Ascending aorta (tissue), 2 donors: ENCODE measurements around the gene PPP6R3. TPM values are rescaled to one million over a fixed set of nuclear protein-coding genes. Genes with fewer than 3 reads are reported as not detected.

Experiments used
- DNase-seq, 2 donors: peaks; one replicate each; pipeline ENCODE4 v3.0.0-alpha.2; 2019; ENCODE audit warnings: low spot score in 2 of 2
- H3K27ac ChIP-seq, 2 donors: fragments of 200-600 bp; sonication (generic); one replicate each; pipeline ENCODE4 v1.5.1; 2016 to 2017; ENCODE audit warnings: mild to moderate bottlenecking in 1 of 2
- H3K27me3 ChIP-seq: fragments of 200-600 bp; sonication (generic); one replicate; pipeline ENCODE4 v1.5.1; 2017
- H3K36me3 ChIP-seq, 2 donors: fragments of 200-600 bp; sonication (generic); one replicate each; pipeline ENCODE4 v1.5.1; 2016
- H3K4me1 ChIP-seq, 2 donors: fragments of 200-600 bp; sonication (generic); one replicate each; pipeline ENCODE4 v1.5.1; 2016 to 2017; ENCODE audit warnings: mild to moderate bottlenecking in 1 of 2
- H3K4me3 ChIP-seq, 2 donors: fragments of 200-600 bp; sonication (generic); one replicate each; pipeline ENCODE4 v1.5.1; 2016 to 2017; ENCODE audit warnings: mild to moderate bottlenecking in 1 of 2
- H3K9me3 ChIP-seq, 2 donors: fragments of 200-600 bp; sonication (generic); one replicate each; pipeline ENCODE4 v1.5.1; 2016
- intact Hi-C: fragments of 100-400 bp; cut with DNase I; formaldehyde crosslinking; loops from one replicate; pipeline ENCODE4 v1.15.1; 2023
- total RNA-seq: library from RNA; depleted of rRNA; stranded (reverse); fragments of >200 nt; gene quantifications from one replicate; pipeline ENCODE4 v1.1.0, GENCODE V29; 2016
- TF ChIP-seq, protein P1 (sequence below), 3 experiments: fragments of 200-600 bp in 2 of 3; fragments of 450-650 bp in 1 of 3; sonication (generic) in 2 of 3; IDR thresholded peaks; one replicate each; pipeline ENCODE4 v1.5.1; 2016 to 2019; ENCODE audit warnings: antibody characterized with exemption in 3 of 3, mild to moderate bottlenecking in 1 of 3, moderate library complexity in 1 of 3

Gene PPP6R3
- total RNA-seq, 1 donor from 2014 or later = 94.7 TPM

DNA sequence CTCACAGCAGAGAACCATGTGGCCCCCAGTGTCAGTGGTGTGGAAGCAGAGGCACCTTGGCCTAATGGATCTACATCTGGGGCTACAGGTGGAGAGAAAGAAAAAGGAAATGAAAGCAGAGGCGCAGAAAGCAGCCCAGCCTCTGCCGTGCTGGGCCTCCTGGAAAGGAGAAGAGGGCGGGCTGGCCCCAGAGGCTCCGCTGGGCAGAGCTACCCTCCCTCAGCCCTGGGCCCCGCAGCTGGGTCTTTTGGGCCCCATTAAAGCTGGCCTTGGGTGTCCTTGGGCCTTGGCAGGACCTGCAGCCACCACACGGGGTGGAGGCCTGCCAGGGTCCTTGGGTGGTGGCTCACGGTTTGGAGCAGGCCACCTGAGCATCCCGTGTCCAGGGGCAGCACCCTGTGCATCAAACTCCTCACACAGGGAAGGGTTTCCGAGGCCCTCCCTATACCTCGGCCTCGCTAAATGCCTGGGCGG is 192.2 kb downstream of the PPP6R3 start:
- H3K27ac ChIP-seq = no peak overlapping the region
- TF ChIP-seq, protein P1, sequence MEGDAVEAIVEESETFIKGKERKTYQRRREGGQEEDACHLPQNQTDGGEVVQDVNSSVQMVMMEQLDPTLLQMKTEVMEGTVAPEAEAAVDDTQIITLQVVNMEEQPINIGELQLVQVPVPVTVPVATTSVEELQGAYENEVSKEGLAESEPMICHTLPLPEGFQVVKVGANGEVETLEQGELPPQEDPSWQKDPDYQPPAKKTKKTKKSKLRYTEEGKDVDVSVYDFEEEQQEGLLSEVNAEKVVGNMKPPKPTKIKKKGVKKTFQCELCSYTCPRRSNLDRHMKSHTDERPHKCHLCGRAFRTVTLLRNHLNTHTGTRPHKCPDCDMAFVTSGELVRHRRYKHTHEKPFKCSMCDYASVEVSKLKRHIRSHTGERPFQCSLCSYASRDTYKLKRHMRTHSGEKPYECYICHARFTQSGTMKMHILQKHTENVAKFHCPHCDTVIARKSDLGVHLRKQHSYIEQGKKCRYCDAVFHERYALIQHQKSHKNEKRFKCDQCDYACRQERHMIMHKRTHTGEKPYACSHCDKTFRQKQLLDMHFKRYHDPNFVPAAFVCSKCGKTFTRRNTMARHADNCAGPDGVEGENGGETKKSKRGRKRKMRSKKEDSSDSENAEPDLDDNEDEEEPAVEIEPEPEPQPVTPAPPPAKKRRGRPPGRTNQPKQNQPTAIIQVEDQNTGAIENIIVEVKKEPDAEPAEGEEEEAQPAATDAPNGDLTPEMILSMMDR (IDR thresholded peaks at IDR 0.05) = no peak
- H3K4me1 ChIP-seq = no peaks in the 10 kb centered on the region
- H3K36me3 ChIP-seq = no peaks in the 10 kb centered on the region
- DNase-seq = no peak
- intact Hi-C loops = no loop called here
- H3K27me3 ChIP-seq = no peaks in the 10 kb centered on the region
- no peaks in the 10 kb centered on the region for H3K9me3 ChIP-seq
- no peak overlapping the region for H3K4me3 ChIP-seq

DNA sequence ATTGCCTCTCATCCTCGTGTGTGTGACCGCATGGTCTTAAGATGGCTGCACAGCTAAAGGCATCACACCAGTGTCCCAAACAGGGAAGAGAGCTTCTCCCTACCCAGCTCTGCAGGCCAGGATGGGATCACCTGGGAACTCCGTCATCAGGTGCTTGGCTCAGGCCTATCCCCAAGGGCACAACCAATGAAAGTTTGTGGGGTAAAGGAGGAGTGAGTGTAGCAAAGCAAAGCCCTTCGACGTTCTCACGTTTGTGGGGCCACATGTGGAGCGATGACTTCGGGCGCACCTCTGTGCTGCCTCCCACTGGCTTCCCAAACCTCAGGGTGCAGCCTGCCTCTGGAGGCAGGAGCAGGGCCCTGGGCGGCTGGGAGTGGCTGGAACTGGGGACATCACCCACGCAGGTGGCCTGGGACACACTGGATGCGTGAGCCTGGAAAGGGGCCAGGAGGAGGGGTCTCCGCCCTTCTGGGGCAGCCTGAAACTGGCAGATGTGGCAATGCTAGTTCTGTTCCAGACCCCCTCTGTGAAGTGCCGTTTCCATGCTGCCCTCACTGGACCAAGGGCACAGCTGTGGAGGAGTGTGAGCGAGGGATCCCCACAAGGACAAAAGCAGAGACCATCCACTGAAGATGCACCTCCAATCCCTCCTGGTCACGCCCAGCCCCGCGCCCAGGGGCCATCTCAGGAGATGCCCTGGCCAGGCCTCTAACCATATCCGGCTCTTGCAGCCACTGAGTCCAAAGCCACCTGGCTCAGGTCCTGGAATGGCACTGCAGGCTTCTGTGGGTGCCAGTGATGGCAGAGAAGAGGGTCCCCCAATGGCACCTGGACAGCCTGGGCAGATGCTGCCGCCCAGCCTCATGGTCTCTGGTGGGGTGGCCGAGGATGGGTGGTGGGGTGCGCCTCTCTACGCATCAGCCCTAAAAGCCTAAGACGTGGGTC is 193.2 kb downstream of the PPP6R3 start:
- H3K4me1 ChIP-seq = no peaks in the 10 kb centered on the region
- no peaks in the 10 kb centered on the region for H3K36me3 ChIP-seq
- H3K9me3 ChIP-seq = no peaks in the 10 kb centered on the region
- no peak overlapping the region for H3K27ac ChIP-seq
- no peaks in the 10 kb centered on the region for H3K27me3 ChIP-seq
- TF ChIP-seq, protein P1 (IDR thresholded peaks at IDR 0.05) = no peak
- intact Hi-C loops = no loop called here
- no peak for DNase-seq
- H3K4me3 ChIP-seq = no peak overlapping the region

DNA sequence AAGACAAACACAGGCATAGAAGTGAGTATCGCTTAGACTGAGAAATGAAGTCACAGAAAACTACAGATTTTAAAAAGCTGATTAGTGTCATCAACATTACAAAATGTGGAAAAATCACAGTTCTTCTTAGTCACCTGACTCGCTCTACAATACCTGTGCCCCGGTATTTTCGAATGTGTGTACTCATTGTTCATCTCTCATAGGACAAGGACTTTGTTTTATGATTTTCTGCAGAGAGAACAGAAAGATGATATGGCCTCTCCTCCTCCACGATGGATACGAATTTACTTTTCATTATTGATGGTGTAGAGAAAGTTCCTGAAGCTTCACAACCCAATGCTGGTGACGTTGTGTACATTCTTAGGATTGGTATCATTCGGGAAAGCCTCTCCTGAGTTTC is 194.4 kb downstream of the PPP6R3 start:
- H3K27me3 ChIP-seq = no peaks in the 10 kb centered on the region

DNA sequence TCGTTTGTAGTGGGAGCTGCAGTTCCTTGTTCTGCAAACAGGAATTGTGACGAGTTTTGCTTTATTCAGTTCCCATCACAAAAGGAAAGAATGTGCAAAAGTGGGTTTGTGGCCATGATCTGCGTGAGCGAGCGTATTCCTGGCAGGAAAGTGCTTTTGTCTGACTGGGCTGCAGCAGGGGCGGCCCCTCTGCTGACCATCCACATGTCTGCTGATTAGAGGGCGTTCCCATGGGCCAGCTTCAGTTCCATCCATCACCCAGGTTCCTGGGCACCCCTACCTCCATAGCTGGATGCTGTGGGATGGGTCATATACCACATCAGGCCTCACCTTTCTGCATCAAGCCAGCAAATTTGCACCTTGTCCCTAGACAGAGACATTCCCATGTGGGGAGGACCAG is 194.9 kb downstream of the PPP6R3 start:
- Histone ChIP-seq H3K4me1 (no peaks in the 10 kb centered on the region), H3K36me3 (no peaks in the 10 kb centered on the region), H3K27ac (no peak overlapping the region), H3K27me3 (no peaks in the 10 kb centered on the region), H3K4me3 (no peak overlapping the region), H3K9me3 (no peaks in the 10 kb centered on the region)
- no peak for DNase-seq
- intact Hi-C loops = no loop called here
- TF ChIP-seq, protein P1 (IDR thresholded peaks at IDR 0.05) = no peak

More for the DNA sequence above, 194.4 kb downstream of the PPP6R3 start:
- intact Hi-C loops = no loop called here
- H3K4me1 ChIP-seq = no peaks in the 10 kb centered on the region
- TF ChIP-seq, protein P1 (IDR thresholded peaks at IDR 0.05) = no peak
- H3K27ac ChIP-seq = no peak overlapping the region
- H3K4me3 ChIP-seq = no peak overlapping the region
- no peaks in the 10 kb centered on the region for H3K9me3 ChIP-seq
- H3K36me3 ChIP-seq = no peaks in the 10 kb centered on the region
- no peak for DNase-seq

DNA sequence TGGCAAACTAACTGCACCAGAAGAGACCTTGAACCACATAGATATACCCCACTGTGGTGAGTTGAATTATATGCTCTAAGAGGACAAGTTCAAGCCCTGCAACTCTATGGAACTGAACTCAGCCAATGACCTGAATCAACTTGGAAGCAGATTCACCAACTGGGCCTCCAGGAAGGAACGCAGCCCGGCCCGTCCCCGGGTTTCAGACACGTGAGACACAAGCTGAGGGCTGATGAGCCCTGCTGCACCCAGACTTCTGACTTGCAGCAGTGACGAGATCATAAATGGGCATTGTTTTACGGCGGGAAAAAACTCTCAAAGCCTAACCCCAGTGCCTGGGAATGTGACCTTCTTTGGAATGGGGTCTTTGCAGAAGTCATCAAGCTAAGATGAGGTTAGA is 195.3 kb downstream of the PPP6R3 start:
- intact Hi-C loops = no loop called here
- no peak for DNase-seq
- Histone ChIP-seq H3K9me3 (no peaks in the 10 kb centered on the region), H3K36me3 (no peaks in the 10 kb centered on the region), H3K27me3 (no peaks in the 10 kb centered on the region), H3K27ac (no peak overlapping the region), H3K4me1 (no peaks in the 10 kb centered on the region), H3K4me3 (no peak overlapping the region)
- TF ChIP-seq, protein P1 (IDR thresholded peaks at IDR 0.05) = no peak
